Measurements from ENCODE around the gene LUZP1. TPM values are rescaled to one million over a fixed set of nuclear protein-coding genes. Genes with fewer than 3 reads are reported as not detected.

The LUZP1 gene
- total RNA-seq, 2 donors from 2014 or later, result 4.6 to 8.0 TPM

DNA sequence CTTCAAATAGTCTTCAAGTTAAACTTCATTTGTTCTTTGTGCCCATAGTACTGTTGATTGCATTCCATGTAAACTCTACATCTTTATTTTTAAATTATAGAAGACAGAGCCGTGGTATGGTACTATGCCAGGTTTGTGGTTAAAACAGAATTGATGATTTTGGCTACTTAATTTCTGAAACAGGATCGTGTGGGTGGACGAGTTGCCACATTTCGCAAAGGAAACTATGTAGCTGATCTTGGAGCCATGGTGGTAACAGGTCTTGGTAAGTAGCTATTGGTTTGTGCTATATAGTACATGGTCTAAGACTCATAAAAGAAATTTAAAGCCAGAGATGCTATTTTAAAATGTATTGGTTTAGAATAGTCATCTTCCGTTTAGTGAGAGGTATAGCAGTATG, 111.4 kb downstream of the LUZP1 start:
- WGBS, 2 donors, result 90 to 92% methylated on average over 5 of the region's 5 CpGs
- H3K4me1 ChIP-seq, result no peaks in the 10 kb centered on the region
- TF ChIP-seq POLR2A (IDR thresholded peaks at IDR 0.05), result no peak
- TF ChIP-seq, protein P1, sequence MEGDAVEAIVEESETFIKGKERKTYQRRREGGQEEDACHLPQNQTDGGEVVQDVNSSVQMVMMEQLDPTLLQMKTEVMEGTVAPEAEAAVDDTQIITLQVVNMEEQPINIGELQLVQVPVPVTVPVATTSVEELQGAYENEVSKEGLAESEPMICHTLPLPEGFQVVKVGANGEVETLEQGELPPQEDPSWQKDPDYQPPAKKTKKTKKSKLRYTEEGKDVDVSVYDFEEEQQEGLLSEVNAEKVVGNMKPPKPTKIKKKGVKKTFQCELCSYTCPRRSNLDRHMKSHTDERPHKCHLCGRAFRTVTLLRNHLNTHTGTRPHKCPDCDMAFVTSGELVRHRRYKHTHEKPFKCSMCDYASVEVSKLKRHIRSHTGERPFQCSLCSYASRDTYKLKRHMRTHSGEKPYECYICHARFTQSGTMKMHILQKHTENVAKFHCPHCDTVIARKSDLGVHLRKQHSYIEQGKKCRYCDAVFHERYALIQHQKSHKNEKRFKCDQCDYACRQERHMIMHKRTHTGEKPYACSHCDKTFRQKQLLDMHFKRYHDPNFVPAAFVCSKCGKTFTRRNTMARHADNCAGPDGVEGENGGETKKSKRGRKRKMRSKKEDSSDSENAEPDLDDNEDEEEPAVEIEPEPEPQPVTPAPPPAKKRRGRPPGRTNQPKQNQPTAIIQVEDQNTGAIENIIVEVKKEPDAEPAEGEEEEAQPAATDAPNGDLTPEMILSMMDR (IDR thresholded peaks at IDR 0.05), result no peak
- ATAC-seq, result no peak
- no peak overlapping the region for H3K27ac ChIP-seq
- DNase-seq, result no peak
- no peak overlapping the region for H3K4me3 ChIP-seq
- H3K9me3 ChIP-seq, result no peaks in the 10 kb centered on the region
- no peaks in the 10 kb centered on the region for H3K27me3 ChIP-seq
- H3K36me3 ChIP-seq (replicated peaks in 1 of 2; ENCODE audit: insufficient read depth in 1 of 2, low read depth in 2 of 2), result peaks cover 0 to 12% of the 10 kb centered on the region in 2 donors
- intact Hi-C loops (cut with DNase I), result no loop called here

DNA sequence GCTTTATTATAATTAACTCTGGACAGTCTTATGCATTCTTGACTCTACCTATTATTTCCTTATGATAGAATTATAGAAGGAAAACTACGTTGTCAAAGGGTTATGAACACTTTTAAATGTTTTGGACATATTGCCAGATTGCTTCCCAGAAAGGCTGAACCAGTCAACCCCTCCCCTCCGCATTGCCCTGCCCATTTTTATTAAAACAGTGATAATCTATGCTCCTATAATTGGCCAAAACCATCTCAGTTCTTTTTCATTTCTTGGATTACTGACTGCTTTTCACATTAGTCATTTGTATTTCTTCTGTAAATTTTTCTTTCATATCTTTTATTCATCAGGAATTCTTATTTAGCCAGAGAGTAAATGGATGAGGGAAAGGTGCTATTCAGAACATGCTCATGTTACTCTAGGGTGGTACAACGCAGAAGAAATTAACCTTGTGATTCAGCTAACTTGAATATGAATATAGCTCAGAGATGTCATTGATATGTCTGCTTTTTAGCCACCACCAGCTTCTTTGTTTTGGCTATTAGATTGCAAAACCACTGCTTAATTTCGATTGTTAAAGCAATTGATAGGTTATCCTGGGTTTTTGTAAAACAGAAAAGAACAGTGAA, 117.3 kb downstream of the LUZP1 start:
- 88 to 89% methylated on average over 4 of the region's 4 CpGs for WGBS, 2 donors
- intact Hi-C loops (cut with DNase I), result no loop called here
- Histone ChIP-seq H3K36me3 (replicated peaks in 1 of 2; ENCODE audit: insufficient read depth in 1 of 2, low read depth in 2 of 2) (peaks cover 0 to 8% of the 10 kb centered on the region in 2 donors), H3K9me3 (no peaks in the 10 kb centered on the region), H3K27me3 (no peaks in the 10 kb centered on the region), H3K4me3 (no peak overlapping the region), H3K4me1 (no peaks in the 10 kb centered on the region), H3K27ac (no peak overlapping the region)
- ATAC-seq, result no peak
- TF ChIP-seq, protein P1 (IDR thresholded peaks at IDR 0.05), result no peak
- no peak for TF ChIP-seq POLR2A (IDR thresholded peaks at IDR 0.05)
- DNase-seq, result no peak

DNA sequence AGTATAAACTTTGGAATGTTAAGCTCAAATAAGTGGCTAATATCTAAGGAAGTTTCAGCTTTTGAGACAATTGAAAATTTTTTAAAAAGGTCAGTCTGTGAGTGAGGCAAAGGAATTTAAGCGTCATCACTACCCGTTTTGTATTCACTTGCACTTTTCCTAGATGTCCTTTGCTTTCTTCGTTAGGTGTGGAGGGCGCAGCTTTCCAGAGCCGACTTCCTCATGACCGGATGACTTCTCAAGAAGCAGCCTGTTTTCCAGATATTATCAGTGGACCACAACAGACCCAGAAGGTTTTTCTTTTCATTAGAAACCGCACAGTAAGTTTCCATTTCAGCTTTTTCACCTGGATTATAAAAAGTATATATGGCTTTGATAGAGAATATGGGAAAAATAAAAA, 118.5 kb downstream of the LUZP1 start:
- Histone ChIP-seq H3K9me3 (no peaks in the 10 kb centered on the region), H3K4me3 (no peak overlapping the region), H3K27me3 (no peaks in the 10 kb centered on the region), H3K36me3 (replicated peaks in 1 of 2; ENCODE audit: insufficient read depth in 1 of 2, low read depth in 2 of 2) (peaks cover 0 to 8% of the 10 kb centered on the region in 2 donors), H3K4me1 (no peaks in the 10 kb centered on the region), H3K27ac (no peak overlapping the region)
- TF ChIP-seq, protein P1 (IDR thresholded peaks at IDR 0.05), result no peak
- TF ChIP-seq POLR2A (IDR thresholded peaks at IDR 0.05), result no peak
- no peak for ATAC-seq
- intact Hi-C loops (cut with DNase I), result no loop called here
- DNase-seq, result no peak
- 86 to 91% methylated on average over 7 of the region's 7 CpGs for WGBS, 2 donors

DNA sequence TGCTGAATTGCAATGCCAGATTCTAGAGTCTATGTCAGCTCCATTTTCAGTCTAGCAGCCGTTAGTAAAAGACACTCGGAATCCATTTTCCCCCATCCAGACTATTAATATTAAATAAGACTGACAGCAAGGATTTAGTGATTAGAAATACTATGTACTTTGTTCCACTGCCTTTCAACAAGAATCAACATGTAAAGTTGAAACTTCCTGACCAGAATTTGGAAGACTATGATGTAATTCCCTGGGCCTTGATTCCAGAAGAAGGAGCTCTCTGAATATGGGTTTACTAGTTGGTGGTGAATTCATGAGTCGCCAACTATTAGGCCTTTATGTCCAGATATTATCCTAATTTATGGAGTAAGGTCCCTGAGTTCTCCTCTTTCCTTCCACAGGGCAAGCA, 124.6 kb downstream of the LUZP1 start:
- DNase-seq (no peak), ATAC-seq (no peak)
- H3K36me3 ChIP-seq (replicated peaks in 1 of 2; ENCODE audit: insufficient read depth in 1 of 2, low read depth in 2 of 2), result no peaks in the 10 kb centered on the region
- TF ChIP-seq POLR2A (IDR thresholded peaks at IDR 0.05), result no peak
- TF ChIP-seq, protein P1 (IDR thresholded peaks at IDR 0.05), result no peak
- 89 to 96% methylated on average over 3 of the region's 3 CpGs for WGBS, 2 donors
- H3K4me3 ChIP-seq, result no peak overlapping the region
- peaks cover 4% of the 10 kb centered on the region for H3K4me1 ChIP-seq
- intact Hi-C loops (cut with DNase I), result no loop called here
- H3K9me3 ChIP-seq, result no peaks in the 10 kb centered on the region
- no peak overlapping the region for H3K27ac ChIP-seq
- no peaks in the 10 kb centered on the region for H3K27me3 ChIP-seq

DNA sequence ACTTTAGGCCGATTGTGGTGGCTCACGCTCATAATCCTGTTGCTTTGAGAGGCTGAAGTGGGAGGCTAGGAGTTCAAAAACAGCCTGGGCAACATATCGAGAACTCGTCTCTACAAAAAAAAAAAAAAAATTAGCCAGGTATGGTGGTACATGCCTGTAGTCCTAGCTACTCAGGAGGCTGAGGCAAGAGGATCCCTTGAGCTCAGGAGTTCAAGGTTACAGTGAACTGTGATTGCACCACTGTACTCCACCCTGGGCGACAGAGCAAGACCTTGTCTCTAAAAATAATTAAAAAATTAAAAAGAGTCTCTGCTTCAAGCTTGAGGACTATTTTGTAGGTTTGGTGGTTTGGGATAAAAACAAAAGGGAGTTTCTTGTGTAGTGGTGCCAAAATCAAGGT, 128.1 kb downstream of the LUZP1 start:
- TF ChIP-seq, protein P1 (IDR thresholded peaks at IDR 0.05), result no peak
- TF ChIP-seq POLR2A (IDR thresholded peaks at IDR 0.05), result no peak
- Histone ChIP-seq H3K27ac (no peak overlapping the region), H3K36me3 (replicated peaks in 1 of 2; ENCODE audit: insufficient read depth in 1 of 2, low read depth in 2 of 2) (no peaks in the 10 kb centered on the region), H3K4me3 (no peak overlapping the region), H3K4me1 (peaks cover 12% of the 10 kb centered on the region), H3K27me3 (no peaks in the 10 kb centered on the region), H3K9me3 (no peaks in the 10 kb centered on the region)
- DNase-seq (no peak), ATAC-seq (no peak)
- intact Hi-C loops (cut with DNase I), result no loop called here
- WGBS, 2 donors, result 94 to 97% methylated on average over 5 of the region's 5 CpGs
